Lung (tissue), 12 donors: ENCODE measurements around the gene GHRL. TPM values are rescaled to one million over a fixed set of nuclear protein-coding genes. Genes with fewer than 3 reads are reported as not detected.
A peak's percentile ranks its signal among the peaks of the same experiment; 100 is the strongest.

Source experiments
- ATAC-seq: fragments of 200-7000 bp; cut with Tn5 transposase; one replicate; pipeline ENCODE4 v1.9.1; 2020; ENCODE audit warnings: moderate number of reproducible peaks; ENCODE audit not compliant: insufficient read depth, low FRiP score
- DNase-seq, 3 donors: peaks; one replicate each; pipeline ENCODE4 v3.0.0-alpha.2; 2013 to 2017
- H3K27ac ChIP-seq, 2 donors: one replicate each; pipeline ENCODE4 v1.5.1; 2013; ENCODE audit warnings: mild to moderate bottlenecking in 2 of 2, moderate library complexity in 2 of 2, control low read depth in 1 of 2, inconsistent platforms in 1 of 2, low read depth in 1 of 2, low read length in 1 of 2
- H3K27me3 ChIP-seq, 3 donors: one replicate each; pipeline ENCODE4 v1.5.1; 2013; ENCODE audit warnings: low read length in 2 of 3; ENCODE audit not compliant: control insufficient read depth in 3 of 3, insufficient read depth in 3 of 3
- H3K36me3 ChIP-seq, 4 donors: one replicate each; pipeline ENCODE4 v1.5.1; 2013; ENCODE audit warnings: low read length in 4 of 4, mild to moderate bottlenecking in 1 of 4, moderate library complexity in 1 of 4; ENCODE audit not compliant: control insufficient read depth in 4 of 4, insufficient read depth in 4 of 4
- H3K4me1 ChIP-seq, 5 donors: one replicate each; pipeline ENCODE4 v1.5.1; 2013; ENCODE audit warnings: low read length in 5 of 5, mild to moderate bottlenecking in 2 of 5, moderate library complexity in 1 of 5; ENCODE audit not compliant: control insufficient read depth in 5 of 5, insufficient read depth in 5 of 5
- H3K4me3 ChIP-seq: one replicate; pipeline ENCODE4 v1.5.1; 2013; ENCODE audit warnings: mild to moderate bottlenecking, control low read depth, moderate library complexity
- H3K9ac ChIP-seq, 2 donors: one replicate each; pipeline ENCODE4 v1.5.1; 2013; ENCODE audit warnings: low read length in 2 of 2, control low read depth in 1 of 2; ENCODE audit not compliant: insufficient read depth in 1 of 2
- H3K9me3 ChIP-seq, 4 donors: one replicate each; pipeline ENCODE4 v1.5.1; 2013; ENCODE audit warnings: low read length in 3 of 4, mild to moderate bottlenecking in 1 of 4, moderate library complexity in 1 of 4; ENCODE audit not compliant: control insufficient read depth in 4 of 4, insufficient read depth in 3 of 4
- WGBS, 2 donors: extraction: QIAGEN DNeasy Blood & Tissue Kit; methylation state at CpG; one replicate each; pipeline ENCODE4 v1.1.7; 2013; 5-methylcytosine and 5-hydroxymethylcytosine counted together
- polyA plus RNA-seq, 2 donors: library from polyadenylated mRNA; stranded (reverse); fragments of 200-250 nt; gene quantifications; one replicate each; pipeline ENCODE4 v1.2.1, GENCODE V29; 2013
- total RNA-seq, 2 donors: library from RNA; depleted of rRNA in 1 of 2; stranded (reverse); fragments of >200 nt in 1 of 2; gene quantifications; one replicate each; pipeline ENCODE4 v1.2.1, GENCODE V29; 2014 to 2021
- TF ChIP-seq, protein P1 (sequence below): IDR thresholded peaks from 2 replicates; pipeline ENCODE4 v1.5.1; 2012; ENCODE audit warnings: mild to moderate bottlenecking; ENCODE audit errors: control extremely low read depth, extremely low read depth
- donor health status: control.
- donor health status: control.
- donor health status: Bipolar disorder and iron deficiency.
- donor health status: healthy.
- donor health status: DM: yes; HTN: yes; CAD: no.

GHRL gene
- total and polyA plus RNA-seq, 4 donors, result 5.4 to 28.2 (median 10.7) TPM

DNA sequence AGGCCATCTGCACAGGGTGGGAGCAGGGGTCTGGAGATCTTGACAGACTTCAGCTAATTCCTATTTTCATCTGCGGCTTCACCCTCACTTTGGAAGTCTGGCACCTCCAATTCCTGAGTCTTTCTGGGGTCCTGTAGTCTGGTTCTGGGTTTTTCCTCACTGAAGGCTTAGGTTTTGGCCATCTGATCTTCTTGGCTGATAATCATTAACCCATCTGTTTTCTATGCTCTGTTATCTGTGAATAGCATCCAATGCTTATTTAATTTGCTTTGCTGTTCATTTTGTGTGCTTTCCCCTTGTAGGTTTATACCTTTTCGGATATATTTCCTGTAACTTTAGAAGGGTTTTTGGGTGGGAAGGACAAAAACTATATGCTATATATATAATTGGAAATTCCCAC, 26.9 kb downstream of the GHRL start:
- Histone ChIP-seq H3K36me3 (peaks cover 15 to 28% (median 17%) of the 10 kb centered on the region in 4 donors), H3K27ac (no peak overlapping the region), H3K4me1 (peaks cover 0 to 5% (median 2%) of the 10 kb centered on the region in 5 donors), H3K9ac (no peak overlapping the region), H3K27me3 (no peaks in the 10 kb centered on the region), H3K4me3 (no peak overlapping the region), H3K9me3 (no peaks in the 10 kb centered on the region)
- TF ChIP-seq, protein P1, sequence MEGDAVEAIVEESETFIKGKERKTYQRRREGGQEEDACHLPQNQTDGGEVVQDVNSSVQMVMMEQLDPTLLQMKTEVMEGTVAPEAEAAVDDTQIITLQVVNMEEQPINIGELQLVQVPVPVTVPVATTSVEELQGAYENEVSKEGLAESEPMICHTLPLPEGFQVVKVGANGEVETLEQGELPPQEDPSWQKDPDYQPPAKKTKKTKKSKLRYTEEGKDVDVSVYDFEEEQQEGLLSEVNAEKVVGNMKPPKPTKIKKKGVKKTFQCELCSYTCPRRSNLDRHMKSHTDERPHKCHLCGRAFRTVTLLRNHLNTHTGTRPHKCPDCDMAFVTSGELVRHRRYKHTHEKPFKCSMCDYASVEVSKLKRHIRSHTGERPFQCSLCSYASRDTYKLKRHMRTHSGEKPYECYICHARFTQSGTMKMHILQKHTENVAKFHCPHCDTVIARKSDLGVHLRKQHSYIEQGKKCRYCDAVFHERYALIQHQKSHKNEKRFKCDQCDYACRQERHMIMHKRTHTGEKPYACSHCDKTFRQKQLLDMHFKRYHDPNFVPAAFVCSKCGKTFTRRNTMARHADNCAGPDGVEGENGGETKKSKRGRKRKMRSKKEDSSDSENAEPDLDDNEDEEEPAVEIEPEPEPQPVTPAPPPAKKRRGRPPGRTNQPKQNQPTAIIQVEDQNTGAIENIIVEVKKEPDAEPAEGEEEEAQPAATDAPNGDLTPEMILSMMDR, result no peak
- DNase-seq (no peak), ATAC-seq (no peak)
- WGBS, 2 donors, result 95 to 96% methylated on average over 2 of the region's 2 CpGs

DNA sequence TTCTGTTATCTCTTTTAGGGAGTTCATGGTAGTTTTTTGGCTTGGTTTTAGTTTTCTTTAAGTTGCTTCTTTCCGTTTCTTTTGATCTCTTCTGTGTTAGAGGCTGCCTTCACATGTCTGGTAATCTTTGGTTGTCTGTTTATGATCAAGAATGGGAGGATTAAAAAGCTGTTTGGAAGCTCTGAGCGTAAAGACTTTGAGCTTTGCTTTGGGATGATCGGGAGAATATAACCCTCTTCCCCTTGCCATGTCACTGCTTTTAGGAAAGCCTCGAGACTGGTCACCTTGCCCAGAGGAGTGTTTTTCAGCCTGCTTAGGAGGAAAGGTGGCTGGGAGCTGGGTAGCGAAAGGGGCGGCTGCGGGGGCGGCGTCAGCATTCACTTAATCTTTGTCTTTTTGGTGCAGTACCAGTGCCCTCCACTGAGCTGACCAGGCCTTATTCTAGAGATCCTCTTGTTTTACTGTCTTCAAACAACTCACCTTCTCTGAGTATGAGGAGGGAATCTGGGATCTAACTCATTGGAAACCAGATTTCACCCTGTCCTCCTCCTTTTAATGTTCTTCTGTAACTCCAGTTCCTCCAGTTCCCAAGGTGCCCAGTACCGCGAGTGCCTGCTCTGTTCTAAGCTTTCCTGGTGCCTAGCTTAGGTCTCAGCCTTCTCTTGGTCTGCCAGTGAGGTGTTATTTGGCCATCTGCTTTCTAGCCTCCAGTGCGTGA, 28.9 kb downstream of the GHRL start:
- WGBS, 2 donors, result 61 to 78% methylated on average over 12 of the region's 12 CpGs
- no peak overlapping the region for H3K4me3 ChIP-seq
- TF ChIP-seq, protein P1, result no peak
- H3K9ac ChIP-seq, result peak overlapping the region in 1 of 2 donors; percentile 75
- peak overlapping the region in 1 of 2 donors; percentile 52 for H3K27ac ChIP-seq
- DNase-seq (peak in 2 of 3 donors; percentile 17 to 18), ATAC-seq (no peak)
- H3K4me1 ChIP-seq, result peaks cover 0 to 5% (median 2%) of the 10 kb centered on the region in 5 donors
- H3K36me3 ChIP-seq, result peaks cover 18 to 22% (median 19%) of the 10 kb centered on the region in 4 donors
- H3K9me3 ChIP-seq, result no peaks in the 10 kb centered on the region
- no peaks in the 10 kb centered on the region for H3K27me3 ChIP-seq

DNA sequence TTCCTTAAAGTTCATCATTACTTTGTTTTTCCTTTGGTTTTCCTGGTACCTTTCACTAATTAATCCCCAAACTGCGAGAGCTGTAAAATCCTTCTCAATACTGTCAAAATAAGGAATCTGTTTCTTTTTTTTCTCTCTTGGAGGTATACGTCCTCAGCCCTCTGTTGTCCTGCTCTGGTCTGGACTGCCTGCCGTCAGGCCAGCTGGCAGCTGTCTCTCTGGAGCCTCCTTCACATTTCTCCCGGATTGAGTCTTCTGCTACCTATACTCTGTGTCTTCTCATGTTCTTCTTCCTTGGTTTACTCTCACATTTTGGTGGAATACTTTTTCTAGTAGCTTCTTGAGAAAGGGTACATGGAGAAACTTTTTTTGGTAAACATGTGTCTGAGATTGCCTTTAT, 30.7 kb downstream of the GHRL start:
- Histone ChIP-seq H3K4me3 (no peak overlapping the region), H3K4me1 (peaks cover 0 to 6% (median 2%) of the 10 kb centered on the region in 5 donors), H3K27me3 (no peaks in the 10 kb centered on the region), H3K36me3 (peaks cover 13 to 22% (median 17%) of the 10 kb centered on the region in 4 donors), H3K9me3 (no peaks in the 10 kb centered on the region), H3K27ac (no peak overlapping the region), H3K9ac (no peak overlapping the region)
- no peak for ATAC-seq
- TF ChIP-seq, protein P1, result no peak
- DNase-seq, result no peak
- 80 to 85% methylated on average over 4 of the region's 4 CpGs for WGBS, 2 donors
